Mesendoderm (in vitro differentiated cells): ENCODE measurements around the gene KCTD11.

Source experiments
- DNase-seq: peaks from one replicate; pipeline ENCODE4 v3.0.0; 2013
- H2AK5ac ChIP-seq: 2 replicates; pipeline ENCODE4 v1.6.1; 2013; ENCODE audit warnings: low read length, inconsistent platforms
- H2BK120ac ChIP-seq: 2 replicates; pipeline ENCODE4 v1.6.1; 2013; ENCODE audit warnings: low read depth, mild to moderate bottlenecking, low read length, moderate library complexity, mixed read lengths
- H2BK15ac ChIP-seq: replicated peaks from 2 replicates; pipeline ENCODE4 v1.6.1; 2013; ENCODE audit warnings: low read depth, mild to moderate bottlenecking, moderate library complexity
- H2BK5ac ChIP-seq: 2 replicates; pipeline ENCODE4 v1.6.1; 2013; ENCODE audit warnings: low read length, inconsistent platforms
- H3K18ac ChIP-seq: 2 replicates; pipeline ENCODE4 v1.6.1; 2013; ENCODE audit warnings: mild to moderate bottlenecking, low read length, mixed read lengths
- H3K23ac ChIP-seq: one replicate; pipeline ENCODE4 v1.6.1; 2013; ENCODE audit warnings: low read length
- H3K27ac ChIP-seq: 2 replicates; pipeline ENCODE4 v1.5.1; 2013; ENCODE audit warnings: low read depth, mild to moderate bottlenecking, inconsistent platforms, low read length, moderate library complexity
- H3K27me3 ChIP-seq: 2 replicates; pipeline ENCODE4 v1.6.1; 2013; ENCODE audit warnings: low read length, control low read depth, mild to moderate bottlenecking, inconsistent platforms; ENCODE audit not compliant: insufficient read depth, poor library complexity
- H3K36me3 ChIP-seq: 2 replicates; pipeline ENCODE4 v1.6.1; 2013; ENCODE audit warnings: low read length, inconsistent platforms; ENCODE audit not compliant: control insufficient read depth, insufficient read depth
- H3K4ac ChIP-seq: one replicate; pipeline ENCODE4 v1.6.1; 2013; ENCODE audit warnings: low read depth, mild to moderate bottlenecking, low read length, moderate library complexity
- H3K4me1 ChIP-seq: 2 replicates; pipeline ENCODE4 v1.6.1; 2013; ENCODE audit warnings: low read depth, low read length, inconsistent platforms; ENCODE audit not compliant: control insufficient read depth
- H3K4me2 ChIP-seq: 2 replicates; pipeline ENCODE4 v1.6.1; 2013; ENCODE audit warnings: low read length
- H3K4me3 ChIP-seq: 2 replicates; pipeline ENCODE4 v1.5.1; 2013; ENCODE audit warnings: mild to moderate bottlenecking, low read length
- H3K56ac ChIP-seq: one replicate; pipeline ENCODE4 v1.6.1; 2013; ENCODE audit warnings: low read length
- H3K79me1 ChIP-seq: 2 replicates; pipeline ENCODE4 v1.6.1; 2013; ENCODE audit warnings: low read length, inconsistent platforms
- H3K79me2 ChIP-seq: 2 replicates; pipeline ENCODE4 v1.6.1; 2013; ENCODE audit warnings: mild to moderate bottlenecking, low read length; ENCODE audit not compliant: control insufficient read depth, insufficient read depth
- H3K9ac ChIP-seq: 2 replicates; pipeline ENCODE4 v1.6.1; 2013; ENCODE audit warnings: low read length, inconsistent platforms
- H4K5ac ChIP-seq: one replicate; pipeline ENCODE4 v1.6.1; 2013; ENCODE audit warnings: low read length
- H4K8ac ChIP-seq: one replicate; pipeline ENCODE4 v1.6.1; 2013; ENCODE audit warnings: low read depth, mild to moderate bottlenecking, control low read depth, low read length, moderate library complexity
- WGBS: extraction: QIAGEN DNeasy Blood & Tissue Kit; methylation state at CpG from one replicate; pipeline ENCODE4 v1.1.7; 2013; ENCODE audit warnings: low lambda C conversion rate, missing lambda C conversion rate; ENCODE audit not compliant: insufficient coverage; ENCODE audit errors: extremely low coverage; 5-methylcytosine and 5-hydroxymethylcytosine counted together

KCTD11 gene

DNA sequence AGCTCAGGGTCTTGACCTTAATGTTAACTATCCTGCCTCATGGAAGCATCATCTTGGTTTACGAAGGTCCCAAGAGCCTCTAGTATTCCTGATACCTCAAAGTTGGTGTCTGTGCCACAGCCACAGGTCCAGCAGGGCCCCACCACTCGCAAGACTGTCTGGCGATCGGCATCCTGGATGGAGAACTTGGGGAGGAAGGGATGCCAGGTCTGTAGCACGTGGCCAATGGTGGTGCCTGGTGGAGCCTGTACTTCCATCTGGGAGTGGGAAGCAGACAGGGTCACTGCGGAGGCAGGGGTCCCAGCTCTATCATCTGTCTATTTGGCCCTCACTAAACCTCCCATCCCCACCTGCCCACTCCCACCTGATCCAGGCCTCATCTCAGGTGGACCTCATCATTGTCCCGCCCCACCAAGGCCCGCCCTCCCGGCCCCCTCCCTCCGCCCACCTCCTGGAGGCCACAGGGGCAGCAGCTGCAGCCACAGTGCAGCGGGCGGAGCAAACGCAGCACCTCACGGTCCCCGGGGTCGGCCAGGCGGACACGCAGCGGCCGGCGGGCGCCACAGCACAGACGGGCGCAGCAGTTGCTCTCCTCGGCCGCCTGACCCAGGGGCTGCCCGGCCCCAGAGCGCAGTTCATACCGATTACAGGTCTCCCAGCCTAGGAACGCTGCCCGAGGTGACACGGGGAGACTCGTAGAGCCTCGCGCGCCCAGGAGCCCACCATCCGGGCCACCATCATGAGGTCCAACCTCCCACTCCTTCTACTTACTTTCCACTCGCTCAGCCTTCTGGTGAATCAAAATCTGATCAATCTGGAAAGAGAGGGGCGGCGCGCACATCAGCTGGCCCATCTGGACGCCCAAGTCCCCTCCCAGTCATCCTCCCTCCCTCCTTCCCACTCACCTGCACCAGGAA lies 41.0 kb downstream of the KCTD11 start:
- peak overlapping the region; percentile 51 for H2AK5ac ChIP-seq
- no peaks in the 10 kb centered on the region for H3K27me3 ChIP-seq
- no peak overlapping the region for H3K23ac ChIP-seq
- H2BK15ac ChIP-seq, result no peak overlapping the region
- no peak overlapping the region for H3K4ac ChIP-seq
- no peaks in the 10 kb centered on the region for H3K79me1 ChIP-seq
- peak overlapping the region; percentile 63 for H3K9ac ChIP-seq
- no peaks in the 10 kb centered on the region for H3K79me2 ChIP-seq
- H3K4me2 ChIP-seq, result peak overlapping the region; percentile 30
- DNase-seq, result peak; percentile 18
- H3K18ac ChIP-seq, result no peak overlapping the region
- H4K8ac ChIP-seq, result no peak overlapping the region
- H3K27ac ChIP-seq, result no peak overlapping the region
- peaks cover 1% of the 10 kb centered on the region for H3K36me3 ChIP-seq
- no peak overlapping the region for H3K4me3 ChIP-seq
- WGBS, result no CpG with 5 or more reads among the region's 42 CpGs
- H2BK120ac ChIP-seq, result no peak overlapping the region
- H4K5ac ChIP-seq, result no peak overlapping the region
- H2BK5ac ChIP-seq, result no peak overlapping the region
- H3K56ac ChIP-seq, result peak overlapping the region; percentile 91
- no peaks in the 10 kb centered on the region for H3K4me1 ChIP-seq

GRCh38 chr17:7393613-7394451 lies 41.9 kb downstream of the KCTD11 start:
- peak overlapping the region; percentile 91 for H3K56ac ChIP-seq
- no peak overlapping the region for H3K18ac ChIP-seq
- peak overlapping the region; percentile 39 for H3K4ac ChIP-seq
- no CpG with 5 or more reads among the region's 48 CpGs for WGBS
- peak; percentile 66 for DNase-seq
- H2BK5ac ChIP-seq, result no peak overlapping the region
- H3K79me1 ChIP-seq, result no peaks in the 10 kb centered on the region
- H3K79me2 ChIP-seq, result no peaks in the 10 kb centered on the region
- H3K4me2 ChIP-seq, result peak overlapping the region; percentile 30
- H4K8ac ChIP-seq, result no peak overlapping the region
- no peak overlapping the region for H4K5ac ChIP-seq
- H3K23ac ChIP-seq, result no peak overlapping the region
- peaks cover 1% of the 10 kb centered on the region for H3K36me3 ChIP-seq
- peak overlapping the region; percentile 63 for H3K9ac ChIP-seq
- no peaks in the 10 kb centered on the region for H3K4me1 ChIP-seq
- H2BK15ac ChIP-seq, result no peak overlapping the region
- H3K27ac ChIP-seq, result no peak overlapping the region
- H3K4me3 ChIP-seq, result peak overlapping the region; percentile 40
- H2BK120ac ChIP-seq, result no peak overlapping the region
- no peaks in the 10 kb centered on the region for H3K27me3 ChIP-seq
- peak overlapping the region; percentile 51 for H2AK5ac ChIP-seq

DNA sequence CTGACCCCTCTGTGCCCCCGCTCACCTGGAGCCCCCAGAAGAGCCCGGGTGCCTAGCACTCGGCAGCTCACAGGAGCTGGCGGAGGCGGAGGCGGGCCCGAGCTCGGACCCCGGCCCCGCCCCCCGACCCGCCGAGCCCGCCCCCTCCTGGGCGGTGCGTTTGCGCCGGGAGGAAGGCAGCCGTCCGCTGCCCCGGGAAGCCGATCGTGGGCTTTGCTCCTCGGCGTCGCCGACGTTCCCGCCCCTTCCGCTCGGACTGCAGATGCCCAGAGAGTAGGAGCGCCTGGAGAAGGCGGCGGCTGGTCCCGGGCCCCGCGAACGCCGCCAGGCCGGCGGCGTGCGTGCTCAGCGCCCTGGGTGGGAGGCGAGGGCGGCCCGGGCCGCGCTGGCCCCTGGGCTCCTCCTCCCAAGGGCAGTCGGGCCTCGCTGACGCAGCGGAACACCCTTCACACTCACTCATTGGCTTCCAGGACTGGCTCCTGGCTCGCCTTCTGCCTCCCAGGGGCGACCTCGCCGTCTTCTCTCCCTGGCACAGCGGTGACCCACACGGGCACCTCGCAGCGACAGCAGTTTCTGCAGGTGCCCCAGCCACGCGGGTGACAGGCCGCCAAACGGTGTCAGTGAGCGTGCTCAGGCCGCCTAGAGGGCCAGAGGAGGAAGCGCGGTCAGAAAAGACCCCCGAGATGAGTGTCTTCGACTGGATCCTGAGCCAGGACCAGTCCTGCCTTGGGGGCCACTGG lies 42.7 kb downstream of the KCTD11 start, which contains the start of gene PLSCR3:
Gene PLSCR3, minus strand, starts transcription at position 74 of the 740 bp plus-strand sequence. CDS start 415 bp downstream, outside the sequence.
- no peaks in the 10 kb centered on the region for H3K27me3 ChIP-seq
- H3K18ac ChIP-seq, result peak within 1 kb of the TSS; percentile 75
- no peak within 1 kb of the TSS for H4K8ac ChIP-seq
- H3K4me1 ChIP-seq, result no peaks in the 10 kb centered on the region
- peak within 1 kb of the TSS; percentile 86 for H3K9ac ChIP-seq
- H3K27ac ChIP-seq, result peak within 1 kb of the TSS; percentile 91
- H3K79me2 ChIP-seq, result no peaks in the 10 kb centered on the region
- H3K56ac ChIP-seq, result peak within 1 kb of the TSS; percentile 91
- no CpG with 5 or more reads among the region's 71 CpGs for WGBS
- peak within 1 kb of the TSS; percentile 54 for H3K4me3 ChIP-seq
- H2BK15ac ChIP-seq, result no peak within 1 kb of the TSS
- H2BK120ac ChIP-seq, result no peak within 1 kb of the TSS
- H2BK5ac ChIP-seq, result no peak within 1 kb of the TSS
- H3K36me3 ChIP-seq, result peaks cover 1% of the 10 kb centered on the region
- peak within 1 kb of the TSS; percentile 75 for H3K4me2 ChIP-seq
- peak within 1 kb of the TSS; percentile 51 for H2AK5ac ChIP-seq
- H3K4ac ChIP-seq, result peak within 1 kb of the TSS; percentile 39
- H3K23ac ChIP-seq, result no peak within 1 kb of the TSS
- no peak within 1 kb of the TSS for H4K5ac ChIP-seq
- no peaks in the 10 kb centered on the region for H3K79me1 ChIP-seq
- peak; percentile 85 for DNase-seq

DNA sequence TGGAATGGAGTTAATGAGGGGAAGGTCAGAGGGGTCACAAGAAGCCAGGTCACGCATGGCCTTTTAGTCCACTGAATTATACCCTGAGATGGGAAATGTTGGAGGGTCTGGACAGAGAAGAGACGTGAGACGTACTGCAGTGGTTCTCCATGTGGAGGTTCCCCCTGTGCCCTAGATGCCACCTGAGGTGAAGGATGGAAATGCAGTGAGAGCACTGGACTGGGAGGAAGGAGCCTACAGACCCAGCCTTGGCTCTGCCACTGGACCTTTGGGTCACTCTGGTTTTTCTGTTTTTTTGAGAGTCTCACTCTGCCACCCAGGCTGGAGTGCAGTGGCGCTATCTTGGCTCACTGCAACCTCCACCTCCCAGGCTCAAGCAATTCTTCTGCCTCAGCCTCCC lies 44.2 kb downstream of the KCTD11 start:
- Histone ChIP-seq H3K4ac (no peak overlapping the region), H3K27me3 (no peaks in the 10 kb centered on the region), H3K79me2 (no peaks in the 10 kb centered on the region), H3K9ac (no peak overlapping the region), H3K36me3 (peaks cover 1% of the 10 kb centered on the region), H3K4me1 (no peaks in the 10 kb centered on the region), H4K5ac (no peak overlapping the region), H2BK5ac (no peak overlapping the region), H4K8ac (no peak overlapping the region), H3K18ac (no peak overlapping the region), H3K4me3 (no peak overlapping the region), H2BK15ac (no peak overlapping the region), H3K56ac (no peak overlapping the region), H3K79me1 (no peaks in the 10 kb centered on the region), H2AK5ac (no peak overlapping the region), H3K27ac (no peak overlapping the region), H2BK120ac (no peak overlapping the region), H3K4me2 (no peak overlapping the region), H3K23ac (no peak overlapping the region)
- no peak for DNase-seq
- WGBS, result no CpG with 5 or more reads among the region's 4 CpGs

GRCh38 chr17:7398612-7399011 lies 46.6 kb downstream of the KCTD11 start:
- DNase-seq, result no peak
- Histone ChIP-seq H4K5ac (no peak overlapping the region), H3K9ac (no peak overlapping the region), H2AK5ac (no peak overlapping the region), H3K4ac (no peak overlapping the region), H3K18ac (no peak overlapping the region), H2BK5ac (no peak overlapping the region), H4K8ac (no peak overlapping the region), H3K79me2 (no peaks in the 10 kb centered on the region), H3K79me1 (no peaks in the 10 kb centered on the region), H3K56ac (no peak overlapping the region), H3K4me3 (no peak overlapping the region), H3K23ac (no peak overlapping the region), H3K4me1 (peaks cover 2% of the 10 kb centered on the region), H3K27ac (no peak overlapping the region), H2BK15ac (no peak overlapping the region), H3K4me2 (no peak overlapping the region), H3K36me3 (no peaks in the 10 kb centered on the region), H3K27me3 (no peaks in the 10 kb centered on the region), H2BK120ac (no peak overlapping the region)
- WGBS, result no CpG with 5 or more reads among the region's 2 CpGs
